SK-N-SH (cell line): Measurements from ENCODE around the gene TGFB3. TPM values are rescaled to one million over a fixed set of nuclear protein-coding genes. Genes with fewer than 3 reads are reported as not detected.

Experiments
- CTCF ChIA-PET: fragments of 300-600, 350-600 bp; formaldehyde crosslinking; extraction: SDS; loops from one replicate; lab custom pipeline; 2021; lab: Yijun Ruan, JAX
- POLR2A ChIA-PET: fragments of 350-600 bp; sonication (Branson Sonifier 250); formaldehyde crosslinking; extraction: SDS; loops from one replicate; lab custom pipeline; 2020; ENCODE audit warnings: antibody characterized with exemption, inconsistent platforms; lab: Yijun Ruan, JAX
- DNase-seq: peaks from one replicate; pipeline ENCODE4 v3.0.0; 2012
- H2AFZ ChIP-seq: fragments of 200-600 bp; sonication (generic); 2 replicates; pipeline ENCODE4 v1.8.1; 2016; ENCODE audit warnings: antibody characterized with exemption, mild to moderate bottlenecking, low read depth
- H3F3A ChIP-seq: fragments of 200-600 bp; sonication (generic); replicated peaks from 2 replicates; pipeline ENCODE3; 2016; ENCODE audit warnings: antibody characterized with exemption, mild to moderate bottlenecking; ENCODE audit not compliant: insufficient read depth
- H3K27ac ChIP-seq, 2 experiments: fragments of 200-500 bp in 1 of 2; fragments of 200-600 bp in 1 of 2; sonication (Bioruptor generic) in 1 of 2; sonication (generic), shearing (Covaris generic) in 1 of 2; 2 replicates each; pipeline versions ENCODE4 v1.5.1 to v1.6.1; 2014 to 2016; ENCODE audit warnings: low read depth in 2 of 2, inconsistent platforms in 1 of 2, low read length in 1 of 2, mild to moderate bottlenecking in 1 of 2, mixed read lengths in 1 of 2
- H3K27me3 ChIP-seq: fragments of 200-600 bp; sonication (generic), shearing (Covaris generic); 2 replicates; pipeline ENCODE4 v1.6.1; 2016; ENCODE audit warnings: mixed run types; ENCODE audit not compliant: insufficient read depth
- H3K36me3 ChIP-seq, 2 experiments: fragments of 200-500 bp in 1 of 2; fragments of 200-600 bp in 1 of 2; sonication (Bioruptor generic) in 1 of 2; sonication (generic) in 1 of 2; replicated peaks in 1 of 2; 2 replicates each; pipeline versions ENCODE3 to v1.5.1; 2014 to 2016; ENCODE audit warnings: low read length in 1 of 2, mild to moderate bottlenecking in 1 of 2; ENCODE audit not compliant: insufficient read depth in 2 of 2, control insufficient read depth in 1 of 2
- H3K4me1 ChIP-seq, 2 experiments: fragments of 200-500 bp in 1 of 2; fragments of 200-600 bp in 1 of 2; sonication (Bioruptor generic) in 1 of 2; sonication (generic), shearing (Covaris generic) in 1 of 2; 2 replicates each; pipeline versions ENCODE4 v1.5.1 to v1.6.1; 2014 to 2016; ENCODE audit warnings: low read depth in 1 of 2, low read length in 1 of 2, mixed run types in 1 of 2; ENCODE audit not compliant: insufficient read depth in 2 of 2, control insufficient read depth in 1 of 2
- H3K4me2 ChIP-seq: fragments of 200-600 bp; sonication (generic), shearing (Covaris generic); 2 replicates; pipeline ENCODE4 v1.6.1; 2017; ENCODE audit warnings: mixed run types
- H3K4me3 ChIP-seq, 2 experiments: fragments of 200-500 bp in 1 of 2; fragments of 200-600 bp in 1 of 2; sonication (Bioruptor generic) in 1 of 2; sonication (generic), shearing (Covaris generic) in 1 of 2; 2 replicates each; pipeline versions ENCODE4 v1.5.1 to v1.8.1; 2014 to 2016; ENCODE audit warnings: low read depth in 2 of 2, inconsistent platforms in 1 of 2, low read length in 1 of 2, mild to moderate bottlenecking in 1 of 2, mixed read lengths in 1 of 2, moderate library complexity in 1 of 2
- H3K79me2 ChIP-seq: fragments of 200-600 bp; sonication (generic); 2 replicates; pipeline ENCODE4 v1.8.1; 2017; ENCODE audit warnings: mild to moderate bottlenecking; ENCODE audit not compliant: insufficient read depth
- H3K9ac ChIP-seq: fragments of 200-600 bp; sonication (generic); 2 replicates; pipeline ENCODE4 v1.6.1; 2017; ENCODE audit warnings: mixed run types
- H3K9me2 ChIP-seq: fragments of 200-600 bp; sonication (generic); 2 replicates; pipeline ENCODE4 v1.6.1; 2017; ENCODE audit warnings: mixed run types
- H3K9me3 ChIP-seq: fragments of 200-600 bp; sonication (generic); 2 replicates; pipeline ENCODE4 v1.6.1; 2017; ENCODE audit warnings: mixed run types, mild to moderate bottlenecking, moderate library complexity
- H4K20me1 ChIP-seq: fragments of 200-600 bp; sonication (generic); 2 replicates; pipeline ENCODE4 v1.6.1; 2017; ENCODE audit warnings: mild to moderate bottlenecking, mixed run types; ENCODE audit not compliant: insufficient read depth
- CHD2 ChIP-seq: fragments of 150-350 bp; IDR thresholded peaks from 2 replicates; pipeline ENCODE4 v1.6.1; 2018; ENCODE audit warnings: low read length; ENCODE audit not compliant: partially characterized antibody
- CTCF ChIP-seq: fragments of 200-600 bp; sonication (generic); IDR thresholded peaks from 2 replicates; pipeline ENCODE4 v1.6.1; 2017; ENCODE audit warnings: antibody characterized with exemption, mild to moderate bottlenecking, moderate library complexity
- EP300 ChIP-seq, 2 experiments: IDR thresholded peaks; 2 replicates each; pipeline versions ENCODE4 v1.4.0 to v1.6.1; 2012; ENCODE audit warnings: borderline replicate concordance in 1 of 2, low read depth in 1 of 2, low read length in 1 of 2
- EZH2phosphoT487 ChIP-seq: fragments of 200-600 bp; sonication (generic); IDR thresholded peaks from 2 replicates; pipeline ENCODE4 v1.6.1; 2017; ENCODE audit warnings: low read depth, mixed run types, mild to moderate bottlenecking, antibody characterized with exemption, moderate library complexity, borderline replicate concordance
- FOSL2 ChIP-seq: IDR thresholded peaks from 2 replicates; pipeline ENCODE4 v1.4.0; 2012; ENCODE audit warnings: low read depth, mild to moderate bottlenecking, moderate library complexity, borderline replicate concordance
- FOXJ3 ChIP-seq: sonication (generic); formaldehyde crosslinking; IDR thresholded peaks from 2 replicates; pipeline ENCODE4 v1.5.1; 2020; ENCODE audit warnings: mild to moderate bottlenecking, missing genetic modification reagents
- GATA2 ChIP-seq: sonication (generic); formaldehyde crosslinking; IDR thresholded peaks from 2 replicates; pipeline ENCODE4 v1.5.0; 2020; ENCODE audit warnings: mild to moderate bottlenecking, missing genetic modification reagents
- MXI1 ChIP-seq: IDR thresholded peaks from 2 replicates; pipeline ENCODE4 v1.6.1; 2012; ENCODE audit warnings: mild to moderate bottlenecking, low read depth, low read length, improper control_type of control experiment
- NRF1 ChIP-seq: IDR thresholded peaks from 2 replicates; pipeline ENCODE4 v1.6.1; 2012; ENCODE audit warnings: low read depth, mild to moderate bottlenecking, low read length
- RAD21 ChIP-seq: IDR thresholded peaks from 2 replicates; pipeline ENCODE4 v1.6.1; 2012; ENCODE audit warnings: mild to moderate bottlenecking, low read length
- REST ChIP-seq: IDR thresholded peaks from 2 replicates; pipeline ENCODE4 v1.6.1; 2012; ENCODE audit warnings: mild to moderate bottlenecking, low read depth, low read length, moderate library complexity
- RFX5 ChIP-seq: IDR thresholded peaks from 2 replicates; pipeline ENCODE4 v1.6.1; 2012; ENCODE audit warnings: mild to moderate bottlenecking, improper control_type of control experiment, low read length
- RXRA ChIP-seq: IDR thresholded peaks from 2 replicates; pipeline ENCODE4 v1.4.0; 2012; ENCODE audit warnings: low read depth, mild to moderate bottlenecking, borderline replicate concordance
- TAF1 ChIP-seq: IDR thresholded peaks from 2 replicates; pipeline ENCODE4 v1.6.1; 2012; ENCODE audit warnings: low read depth, mild to moderate bottlenecking, low read length, moderate library complexity, borderline replicate concordance
- TCF12 ChIP-seq: IDR thresholded peaks from 2 replicates; pipeline ENCODE4 v1.4.0; 2012
- ZBTB33 ChIP-seq: IDR thresholded peaks from 2 replicates; pipeline ENCODE4 v1.4.0; 2012; ENCODE audit warnings: low read depth, borderline replicate concordance
- WGBS: methylation state at CpG from one replicate; pipeline ENCODE4 v1.1.6; 2017; ENCODE audit warnings: low lambda C conversion rate; 5-methylcytosine and 5-hydroxymethylcytosine counted together
- polyA plus RNA-seq, 3 experiments: library from polyadenylated mRNA; depleted of rRNA; stranded (reverse); fragments of >200 nt; gene quantifications; 2 replicates each; pipeline ENCODE4 v1.2.3, GENCODE V29; 2012
- TF ChIP-seq, protein P1 (sequence below): fragments of 150-350 bp; IDR thresholded peaks from 2 replicates; pipeline ENCODE4 v1.6.1; 2016; ENCODE audit warnings: mild to moderate bottlenecking, low read depth, low read length

The TGFB3 gene
- polyA plus RNA-seq, 1 of the 3 experiments (the other 2 are of a cell fraction): 7.6 TPM

DNA sequence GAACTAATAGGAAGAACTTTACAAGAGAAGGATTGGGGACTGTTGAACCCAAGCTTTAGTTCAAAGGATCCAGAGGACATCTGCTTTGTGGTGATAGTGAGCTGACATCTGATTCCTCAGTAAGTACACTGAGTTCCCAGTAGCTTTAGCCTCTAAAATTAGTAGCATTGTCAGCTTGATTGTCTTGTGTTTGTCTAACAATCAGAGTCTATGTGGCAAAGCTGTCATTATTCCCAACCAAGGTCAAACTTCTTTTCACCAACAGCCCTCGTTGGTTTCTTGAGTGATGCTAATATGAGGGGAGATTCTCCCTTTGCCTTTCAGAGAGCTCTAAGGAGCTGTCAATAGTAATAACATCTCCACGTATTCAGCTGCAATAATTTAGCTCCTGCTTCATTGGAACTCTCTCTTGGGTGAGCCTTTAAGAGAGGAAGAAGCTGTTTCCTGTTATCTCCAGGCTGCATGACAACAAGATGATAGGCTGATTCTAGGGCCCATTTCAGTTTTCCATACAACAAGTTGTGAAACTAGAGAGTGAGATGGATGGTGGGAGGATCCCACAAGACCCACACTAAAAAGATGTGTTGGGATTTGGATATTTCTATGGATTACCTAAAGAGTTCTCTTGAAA, 46.7 kb downstream of the TGFB3 start:
- POLR2A ChIA-PET: no interaction called here
- Histone ChIP-seq H3K4me2 (no peak overlapping the region), H3K9me3 (no peaks in the 10 kb centered on the region), H3K9ac (no peak overlapping the region), H3K36me3 (peaks cover 0 to 3% of the 10 kb centered on the region in 2 experiments), H3F3A (no peaks in the 10 kb centered on the region), H3K79me2 (no peaks in the 10 kb centered on the region), H3K4me1 (no peaks in the 10 kb centered on the region)
- 72% methylated on average over 2 of the region's 2 CpGs for WGBS
- TF ChIP-seq EP300 (IDR thresholded peaks at IDR 0.05; ENCODE audit: borderline replicate concordance in 1 of 2, low read depth in 1 of 2, low read length in 1 of 2) (no peak), CTCF (no peak), MXI1 (no peak), FOSL2 (no peak), RFX5 (no peak), REST (no peak), NRF1 (no peak), FOXJ3 (CRISPR knock-in tag) (no peak), TCF12 (no peak), ZBTB33 (no peak), CHD2 (no peak), RXRA (no peak), RAD21 (no peak), GATA2 (CRISPR knock-in tag) (no peak), EZH2phosphoT487 (no peak), TAF1 (no peak)
- TF ChIP-seq, protein P1, sequence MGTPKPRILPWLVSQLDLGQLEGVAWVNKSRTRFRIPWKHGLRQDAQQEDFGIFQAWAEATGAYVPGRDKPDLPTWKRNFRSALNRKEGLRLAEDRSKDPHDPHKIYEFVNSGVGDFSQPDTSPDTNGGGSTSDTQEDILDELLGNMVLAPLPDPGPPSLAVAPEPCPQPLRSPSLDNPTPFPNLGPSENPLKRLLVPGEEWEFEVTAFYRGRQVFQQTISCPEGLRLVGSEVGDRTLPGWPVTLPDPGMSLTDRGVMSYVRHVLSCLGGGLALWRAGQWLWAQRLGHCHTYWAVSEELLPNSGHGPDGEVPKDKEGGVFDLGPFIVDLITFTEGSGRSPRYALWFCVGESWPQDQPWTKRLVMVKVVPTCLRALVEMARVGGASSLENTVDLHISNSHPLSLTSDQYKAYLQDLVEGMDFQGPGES: no peak
- TF ChIP-seq, all 33 proteins: peak for 0
- no peak overlapping the region for H3K27ac ChIP-seq
- no peak overlapping the region for H2AFZ ChIP-seq
- no peak for DNase-seq
- H4K20me1 ChIP-seq: no peaks in the 10 kb centered on the region
- no peaks in the 10 kb centered on the region for H3K27me3 ChIP-seq
- no peaks in the 10 kb centered on the region for H3K9me2 ChIP-seq
- H3K4me3 ChIP-seq: no peak overlapping the region
- CTCF ChIA-PET: interaction anchor here (0.6 to 1.5 kb wide), 4 partner anchors 29 to 152 kb away, joined by 3 to 10 read pairs (median 4); no protein-coding TSS in a partner anchor
